ENCODE measurements around the gene STMN1. TPM values are rescaled to one million over a fixed set of nuclear protein-coding genes. Genes with fewer than 3 reads are reported as not detected.

STMN1 gene
- total RNA-seq, 2 donors from 2014 or later: 79.1 to 149 TPM

Small RNA genes lying within 50 kb of the gene (microRNA-seq; reads per million reads assigned to microRNA genes)
- 2.2 reads per million for gene MIR3917

Other genes with a start within 250 kb of the STMN1 start
- gene SELENON, start 106.2 kb downstream of the STMN1 start, total RNA-seq: 10 to 100 TPM; 39.6 to 43.3 TPM
- gene MTFR1L, start 86.5 kb downstream of the STMN1 start, total RNA-seq: 10 to 100 TPM; 36.3 to 48.6 TPM
- gene AUNIP, start 47.0 kb downstream of the STMN1 start, total RNA-seq: 1 to 10 TPM; 1.2 to 4.8 TPM
- gene PAQR7, start 30.7 kb downstream of the STMN1 start, total RNA-seq: 1 to 10 TPM; 2.5 to 3.4 TPM
- gene PAFAH2, start 91.6 kb upstream of the STMN1 start, total RNA-seq: 10 to 100 TPM; 34.8 to 40.8 TPM
- gene EXTL1, start 115.4 kb upstream of the STMN1 start, total RNA-seq: under 1 TPM; 0.05 to 0.29 TPM
- gene SLC30A2, start 139.7 kb upstream of the STMN1 start, total RNA-seq: under 1 TPM; 0.27 to 0.42 TPM
- under 1 TPM in 1 of 2 donors, not detected in 1; 0.15 TPM for gene TRIM63, start 161.2 kb upstream of the STMN1 start, total RNA-seq
- 10 to 100 TPM; 12.5 to 14.8 TPM for gene PDIK1L, start 205.4 kb upstream of the STMN1 start, total RNA-seq